PC-9 (cell line): ENCODE data around the gene CHD1L. TPM values are rescaled to one million over a fixed set of nuclear protein-coding genes. Genes with fewer than 3 reads are reported as not detected.
"Not testable (repeated sequence)": the region's sequence is repeated elsewhere in the genome, so short reads cannot be mapped to it uniquely, and the experiment has no call there.

Source experiments
- Bru-seq: library from RNA; stranded (reverse); fragments of 400-500 nt; gene quantifications from one replicate; lab custom pipeline; 2021; lab: Mats Ljungman, UMichigan
- BruChase-seq, 2 experiments: library from RNA; stranded (reverse); fragments of 400-500 nt; gene quantifications; one replicate each; lab custom pipeline; 2021; lab: Mats Ljungman, UMichigan
- BruUV-seq: library from RNA; stranded (reverse); fragments of 400-500 nt; replicated peaks from 2 replicates; lab custom pipeline; 2021; lab: Mats Ljungman, UMichigan
- CTCF ChIA-PET: fragments of 300-600 bp; sonication (Branson Sonifier 250); formaldehyde crosslinking; loops from one replicate; lab custom pipeline; 2022; ENCODE audit warnings: antibody characterized with exemption; lab: Charles Lee
- POLR2A ChIA-PET: fragments of 300-600 bp; sonication (Branson Sonifier 250); formaldehyde crosslinking; loops from one replicate; lab custom pipeline; 2022; ENCODE audit warnings: antibody characterized with exemption; ENCODE audit not compliant: unreplicated experiment; lab: Charles Lee
- DNase-seq, 2 experiments: peaks; one replicate each; pipeline versions ENCODE4 v3.0.0 to v3.0.0-alpha.2; 2015 to 2022; ENCODE audit warnings: mixed read lengths in 1 of 2
- H2AFZ ChIP-seq: fragments of 200-600 bp; sonication (generic); 2 replicates; pipeline ENCODE4 v1.8.1; 2017; ENCODE audit warnings: antibody characterized with exemption
- H3F3A ChIP-seq: fragments of 200-600 bp; sonication (generic); 2 replicates; pipeline ENCODE4 v1.8.1; 2017; ENCODE audit warnings: antibody characterized with exemption, mild to moderate bottlenecking, low read depth; ENCODE audit not compliant: insufficient read depth
- H3K27ac ChIP-seq: fragments of 200-600 bp; sonication (generic); 2 replicates; pipeline ENCODE4 v1.6.1; 2016; ENCODE audit warnings: mixed run types
- H3K27me3 ChIP-seq: fragments of 200-600 bp; sonication (generic); 2 replicates; pipeline ENCODE4 v1.6.1; 2016; ENCODE audit warnings: low read depth, mixed run types; ENCODE audit not compliant: insufficient read depth
- H3K36me3 ChIP-seq: fragments of 200-600 bp; sonication (generic); 2 replicates; pipeline ENCODE4 v1.6.1; 2016; ENCODE audit warnings: low read depth, mixed run types
- H3K4me1 ChIP-seq: fragments of 200-600 bp; sonication (generic); replicated peaks from 2 replicates; pipeline ENCODE4 v1.6.1; 2016; ENCODE audit warnings: mixed run types; ENCODE audit not compliant: insufficient read depth
- H3K4me2 ChIP-seq: fragments of 200-600 bp; sonication (generic); 2 replicates; pipeline ENCODE4 v1.6.1; 2017; ENCODE audit warnings: mixed run types
- H3K4me3 ChIP-seq: fragments of 200-600 bp; sonication (generic); 2 replicates; pipeline ENCODE4 v1.6.1; 2016; ENCODE audit warnings: mixed run types
- H3K79me2 ChIP-seq: fragments of 200-600 bp; sonication (generic); 2 replicates; pipeline ENCODE4 v1.6.1; 2017; ENCODE audit warnings: low read depth, mixed run types
- H3K9me2 ChIP-seq: fragments of 200-600 bp; sonication (generic); 2 replicates; pipeline ENCODE4 v1.8.1; 2017; ENCODE audit warnings: mild to moderate bottlenecking; ENCODE audit not compliant: insufficient read depth
- H3K9me3 ChIP-seq: fragments of 200-600 bp; sonication (generic); 2 replicates; pipeline ENCODE4 v1.8.1; 2016; ENCODE audit warnings: low read depth; ENCODE audit not compliant: insufficient read depth
- H4K20me1 ChIP-seq: fragments of 200-600 bp; sonication (generic); 2 replicates; pipeline ENCODE4 v1.8.1; 2017; ENCODE audit not compliant: insufficient read depth
- CTCF ChIP-seq: fragments of 200-600 bp; sonication (generic); conservative IDR thresholded peaks from 2 replicates; pipeline ENCODE4 v1.6.1; 2017; ENCODE audit warnings: mixed run types, antibody characterized with exemption, mild to moderate bottlenecking, moderate library complexity
- EZH2 ChIP-seq: fragments of 200-600 bp; sonication (generic); IDR thresholded peaks from 2 replicates; pipeline ENCODE4 v1.8.0; 2017; ENCODE audit warnings: antibody characterized with exemption, low read depth
- intact Hi-C: fragments of 100-400 bp; cut with micrococcal nuclease; formaldehyde crosslinking; loops from one replicate; pipeline ENCODE4 v1.10.0; 2022; ENCODE audit not compliant: unreplicated experiment
- long read RNA-seq: library from polyadenylated mRNA; stranded (forward); transcript quantifications from one replicate; pipeline ENCODE4 v2.0.0, GENCODE V29; 2022
- total RNA-seq: library from RNA; stranded (reverse); gene quantifications from 2 replicates; pipeline ENCODE4 v1.2.3, GENCODE V29; 2021

The CHD1L gene
- total RNA-seq (31.7 and 31.8 TPM in 2 replicates), Bru-seq, nascent RNA (percentile 75 among the genes with signal in this experiment), BruChase-seq, experiment 1, labeled RNA remaining after a 2-hour chase (percentile 73 among the genes with signal in this experiment), BruChase-seq, experiment 2, labeled RNA remaining after a 6-hour chase (percentile 69 among the genes with signal in this experiment)
- long read RNA-seq, transcript CHD1L-202 (23 exons, 2,967 nt) = major isoform, 30 of 44 reads
- long read RNA-seq, partial matches to known transcripts = 1 of 44 reads
- long read RNA-seq, other reads (novel, unspliced or antisense) = 11 of 44 reads

- Histone ChIP-seq H4K20me1 (peaks cover 5% of the 10 kb centered on the region; the same call in 1 of the 2 replicates), H3K4me2 (peak within 1 kb of the TSS; percentile 93), H3K9me3 (no peaks in the 10 kb centered on the region), H3K36me3 (0 out of 2 replicates have a peak, but pooled peaks cover 4% of the 10 kb centered on the region), H2AFZ (peak within 1 kb of the TSS; percentile 97), H3K9me2 (no peaks in the 10 kb centered on the region), H3K4me1 (peaks cover 40% of the 10 kb centered on the region), H3K27me3 (no peaks in the 10 kb centered on the region), H3K27ac (peak within 1 kb of the TSS; percentile 54), H3F3A (peaks cover 11% of the 10 kb centered on the region), H3K79me2 (peaks cover 46% of the 10 kb centered on the region), H3K4me3 (peak within 1 kb of the TSS; percentile 74)
- POLR2A ChIA-PET = interaction anchor here (0.6 to 1.4 kb wide), 2 partner anchors 158 to 739 kb away, joined by 6 to 21 read pairs; no protein-coding TSS in a partner anchor
- TF ChIP-seq CTCF = peak; percentile 73
- no peak for TF ChIP-seq EZH2
- no TSS peak for BruUV-seq
- CTCF ChIA-PET = interaction anchor here (0.7 kb wide), 2 partner anchors 9 to 31 kb away, joined by 3 read pairs; no protein-coding TSS in a partner anchor
- intact Hi-C loops = loop anchor here (2.0 kb wide), 2 partner anchors 70 to 158 kb away; partner anchors contain the start of gene PRKAB2
- peak; percentile 86 to 95 for DNase-seq
Observed at GRCh38 chr1:147242449-147243227, at the start of gene CHD1L. CHD1L (plus strand) TSS chr1:147242684; CDS start chr1:147242704, 20 bp downstream.

GRCh38 chr1:147197324-147197723, 45.2 kb upstream of the CHD1L start:
- H2AFZ ChIP-seq, H3K4me1 ChIP-seq, H4K20me1 ChIP-seq, H3K9me2 ChIP-seq, H3F3A ChIP-seq, POLR2A ChIA-PET, intact Hi-C loops, H3K36me3 ChIP-seq, CTCF ChIA-PET, BruUV-seq, H3K4me3 ChIP-seq, H3K27ac ChIP-seq, H3K9me3 ChIP-seq, H3K79me2 ChIP-seq, H3K27me3 ChIP-seq, DNase-seq, H3K4me2 ChIP-seq: not testable (repeated sequence)

- ChIA-PET POLR2A (interaction anchor here (0.7 kb wide), 1 partner anchor 25 kb away, joined by 4 read pairs; no protein-coding TSS in a partner anchor), CTCF (no interaction called here)
- Histone ChIP-seq H3K4me3 (no peak overlapping the region), H3K27me3 (no peaks in the 10 kb centered on the region), H3K79me2 (no peaks in the 10 kb centered on the region), H3K4me2 (no peak overlapping the region), H3K4me1 (no peaks in the 10 kb centered on the region), H3K9me3 (no peaks in the 10 kb centered on the region), H3K36me3 (no peaks in the 10 kb centered on the region), H2AFZ (no peak overlapping the region), H4K20me1 (no peaks in the 10 kb centered on the region), H3K27ac (no peak overlapping the region), H3K9me2 (0 out of 2 replicates have a peak, but pooled peaks cover 5% of the 10 kb centered on the region), H3F3A (no peaks in the 10 kb centered on the region)
- no peak for DNase-seq
- TF ChIP-seq CTCF = no peak
- TF ChIP-seq EZH2 = no peak
- intact Hi-C loops = no loop called here
- BruUV-seq = no TSS peak
Observed at GRCh38 chr1:147201276-147201675, 41.2 kb upstream of the CHD1L start.
